Left cardiac atrium (tissue), 4 donors: ENCODE measurements around the gene IQCK. TPM values are rescaled to one million over a fixed set of nuclear protein-coding genes. Genes with fewer than 3 reads are reported as not detected.

ENCODE experiments used
- ATAC-seq, 2 donors: fragments of 200-7000 bp; cut with Tn5 transposase; one replicate each; pipeline ENCODE4 v1.9.1; 2020; ENCODE audit warnings: mild to moderate bottlenecking in 2 of 2, moderate library complexity in 2 of 2
- DNase-seq: peaks from one replicate; pipeline ENCODE4 v3.0.0-alpha.2; 2020
- intact Hi-C, 2 donors: fragments of 100-400 bp; cut with DNase I; formaldehyde crosslinking; loops; one replicate each; pipeline versions ENCODE4 v1.14.1 to v1.15.1; 2022 to 2023
- total RNA-seq, 2 donors: library from RNA; stranded (reverse); fragmentation: NEBNext Ultra II Directional; extraction: Animal tissue kit (Norgen Biotek cat#: 25700); gene quantifications; one replicate each; pipeline ENCODE4 v1.2.1, GENCODE V29; 2021
- donor health status: DM: no; HTN: yes; CAD: no.
- donor health status: DM: no; HTN: yes; CAD: no; lungs with severe emphysema.
- donor health status: DM: yes; HTN: yes; CAD: no.
- donor health status: Dilated cardiomyopathy.

Gene IQCK
- total RNA-seq, 2 donors from 2014 or later, result 4.3 to 6.6 TPM

DNA sequence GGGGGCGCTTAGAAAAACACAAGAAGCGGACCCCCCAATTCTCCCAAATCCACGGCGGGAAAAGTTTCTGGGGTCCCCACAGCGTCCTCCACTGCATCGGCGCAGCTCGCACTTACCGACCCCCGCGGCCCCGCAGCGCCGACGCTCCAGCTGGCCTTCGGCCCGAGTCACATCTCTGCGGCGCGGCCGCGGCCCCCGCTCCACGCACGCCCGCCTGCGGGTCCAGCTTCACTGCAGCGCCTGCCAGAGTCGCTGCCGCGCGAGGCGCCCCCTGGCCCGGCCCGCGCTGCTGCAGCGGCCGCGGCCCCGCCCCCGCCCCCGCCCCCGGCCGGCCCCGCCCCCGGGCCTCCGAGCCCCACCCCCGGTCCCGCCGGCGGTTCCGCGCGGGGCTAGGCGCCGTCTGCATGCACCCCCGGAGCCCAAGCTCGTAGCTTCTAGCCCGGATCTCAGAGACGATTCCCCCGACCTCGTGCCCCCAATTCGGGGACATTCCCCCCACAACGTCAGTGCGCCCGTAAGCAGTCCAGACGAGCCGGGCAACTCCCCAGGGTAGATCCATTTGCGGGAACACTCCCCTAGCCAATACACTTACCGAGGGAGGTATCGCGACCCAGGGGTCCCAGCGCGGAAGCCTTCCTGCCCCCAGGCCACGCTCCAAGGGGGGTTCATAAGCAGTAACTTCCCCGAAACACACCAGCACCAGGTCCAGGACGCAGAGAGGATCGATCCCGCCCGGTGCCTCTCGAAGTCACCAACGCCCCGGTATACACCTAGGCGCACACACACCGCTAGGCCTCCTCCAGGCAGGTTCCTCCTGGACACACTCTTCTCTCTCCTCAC is 166.8 kb downstream of the IQCK start, which contains the start of gene GPRC5B:
Gene GPRC5B, minus strand, starts transcription at position 238 of the 840 bp plus-strand sequence. CDS start 12,003 bp downstream, outside the sequence.
- peak; percentile 65 to 79 for ATAC-seq
- intact Hi-C loops, result loop anchor here (2.0 to 10.0 kb wide), 5 partner anchors 166 to 328 kb away; partner anchors contain the start of genes IQCK (in 2 of the 2), KNOP1 (in 2 of the 2) and VPS35L (in 1 of the 2)
- DNase-seq, result peak; percentile 56

DNA sequence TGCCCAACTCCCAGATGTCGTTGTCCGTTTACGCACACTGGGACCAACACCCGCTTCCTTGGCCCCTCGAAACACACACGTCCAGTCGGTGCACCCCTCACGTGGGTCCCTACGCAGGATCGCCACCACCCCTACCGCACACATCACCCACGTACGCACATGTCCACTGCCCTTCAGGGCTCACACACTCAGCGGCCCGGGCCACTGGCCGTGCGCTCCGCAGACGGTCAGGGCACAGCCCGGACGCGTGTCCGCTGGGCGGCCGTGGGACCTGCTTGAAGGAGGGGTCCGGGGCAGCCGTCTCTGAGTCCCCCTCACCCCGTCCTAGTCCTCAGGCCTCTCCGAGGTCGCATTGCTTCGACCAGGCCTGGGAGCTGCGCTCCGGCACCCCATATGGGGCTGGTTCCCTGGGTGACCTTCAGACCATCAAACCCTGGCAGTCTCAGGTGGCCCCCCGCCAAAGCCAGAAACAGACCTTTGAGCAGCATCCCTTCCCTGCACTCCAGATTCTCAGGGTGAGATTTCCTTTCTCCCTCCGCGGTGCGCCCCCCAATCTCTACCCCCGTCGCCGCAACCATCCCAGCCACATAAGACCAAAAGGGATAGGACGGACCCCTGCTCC is 167.5 kb downstream of the IQCK start:
- ATAC-seq (peak; percentile 16 to 34), DNase-seq (peak; percentile 31)
- intact Hi-C loops, result loop anchor here (1.0 to 10.0 kb wide), 7 partner anchors 167 to 328 kb away; partner anchors contain the start of genes IQCK (in 2 of the 2), KNOP1 (in 2 of the 2) and VPS35L (in 1 of the 2)

DNA sequence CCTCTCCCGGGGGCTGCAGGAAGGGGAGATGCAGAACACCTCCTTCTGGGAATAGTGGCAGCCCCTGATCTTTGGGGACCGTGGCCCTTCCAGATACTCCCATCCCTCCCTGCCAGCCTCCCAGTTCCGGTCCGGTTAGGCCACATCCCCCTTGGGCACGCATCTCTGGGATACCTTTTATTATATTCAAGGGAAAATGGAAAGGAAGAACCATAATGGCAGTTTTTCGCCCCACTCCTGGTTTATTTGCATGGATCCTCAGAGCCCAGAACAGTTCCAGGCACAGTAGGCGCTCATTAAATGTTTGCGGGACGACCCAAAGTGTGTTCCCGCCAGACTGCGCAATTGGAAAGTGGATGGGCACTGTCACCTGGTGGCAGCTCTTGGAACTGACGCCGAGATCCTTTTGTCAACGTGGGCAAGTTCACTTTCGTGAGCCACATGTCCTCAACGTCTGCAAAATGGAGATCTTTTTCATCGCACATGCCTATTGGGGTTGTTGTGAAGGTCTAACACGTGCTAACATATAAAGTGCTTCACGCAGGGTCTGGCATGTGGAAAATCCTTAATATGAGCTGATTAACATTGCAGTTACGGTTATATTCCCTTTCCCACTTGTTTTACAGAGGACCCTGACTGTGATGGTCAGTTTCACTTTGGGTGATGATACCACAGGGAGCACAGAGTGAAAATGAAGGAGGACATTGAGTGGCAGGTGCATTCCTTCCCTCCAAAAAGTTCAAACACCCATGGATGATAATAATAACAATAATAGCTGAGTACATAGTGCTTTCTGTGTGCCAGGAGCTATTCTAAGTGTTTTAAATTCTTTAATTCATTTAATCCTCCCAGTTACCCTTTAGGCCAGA is 168.2 kb downstream of the IQCK start:
- intact Hi-C loops, result loop anchor here (1.0 to 10.0 kb wide), 6 partner anchors 172 to 329 kb away; partner anchors contain the start of genes IQCK (in 1 of the 2), KNOP1 (in 1 of the 2) and VPS35L (in 1 of the 2)
- ATAC-seq, result peak; percentile 33 to 56
- DNase-seq, result peak; percentile 77

DNA sequence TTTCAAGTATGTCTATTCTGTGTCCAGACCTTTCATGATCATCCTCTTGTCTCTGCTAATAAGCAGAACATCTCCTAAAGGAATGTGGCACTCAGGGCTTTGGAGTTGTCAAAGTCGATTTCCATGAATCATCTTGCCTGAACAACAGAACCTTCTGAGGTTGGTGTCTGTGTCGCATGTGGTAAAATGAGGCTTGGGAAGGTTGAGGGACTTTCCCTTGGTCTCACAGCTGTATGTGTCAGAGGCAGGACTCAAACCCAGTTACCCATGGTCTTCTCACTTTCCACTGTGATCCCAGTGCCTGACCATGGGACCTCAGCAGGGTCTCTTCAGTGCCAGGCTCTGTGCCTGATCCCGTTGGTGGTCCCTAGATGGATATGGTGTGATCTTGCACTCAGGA is 170.8 kb downstream of the IQCK start:
- ATAC-seq (no peak), DNase-seq (no peak)
- intact Hi-C loops, result loop anchor here (5.0 to 10.0 kb wide), 3 partner anchors 174 to 332 kb away; partner anchors contain the start of genes IQCK (in 1 of the 2), KNOP1 (in 1 of the 2) and VPS35L (in 1 of the 2)

DNA sequence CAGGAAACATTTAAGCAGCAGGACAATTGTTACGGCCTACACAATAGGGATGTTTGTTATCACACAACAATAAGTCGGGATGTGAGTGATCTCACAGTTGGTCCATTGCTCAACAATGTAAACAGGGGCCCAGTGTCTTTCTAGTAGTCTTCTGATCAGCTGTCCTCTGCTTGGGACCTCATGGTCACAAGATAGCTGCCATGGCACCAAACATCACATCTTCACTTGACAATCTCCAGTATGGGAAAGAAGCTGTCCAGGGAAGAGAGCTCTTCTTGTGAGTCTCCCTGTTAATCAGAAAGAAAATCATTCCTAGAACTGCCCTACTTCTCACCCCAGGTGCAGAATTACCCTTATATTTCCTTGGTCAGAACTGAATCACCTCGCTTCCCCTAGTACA is 172.8 kb downstream of the IQCK start:
- intact Hi-C loops, result no loop called here
- ATAC-seq, result no peak
- DNase-seq, result no peak

DNA sequence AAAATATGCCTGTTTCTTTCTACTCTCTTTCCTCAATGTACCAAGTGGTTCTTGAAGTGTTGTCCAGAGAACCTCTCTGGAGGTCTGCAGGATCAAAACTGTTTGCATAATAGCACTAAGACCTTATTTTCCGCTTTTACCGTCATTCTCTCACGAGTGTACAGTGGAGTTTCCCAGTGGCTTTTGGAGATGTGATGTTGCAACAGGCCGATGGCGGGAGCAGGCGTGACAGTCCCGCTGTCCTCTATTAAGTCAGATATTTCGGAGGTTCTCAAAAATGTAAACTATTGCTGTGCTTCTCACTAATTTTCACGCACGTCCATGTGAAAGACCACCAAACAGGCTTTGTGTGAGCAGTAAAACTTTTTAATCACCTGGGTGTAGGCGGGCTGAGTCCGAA is 174.8 kb downstream of the IQCK start:
- intact Hi-C loops, result no loop called here
- ATAC-seq (no peak), DNase-seq (no peak)

DNA sequence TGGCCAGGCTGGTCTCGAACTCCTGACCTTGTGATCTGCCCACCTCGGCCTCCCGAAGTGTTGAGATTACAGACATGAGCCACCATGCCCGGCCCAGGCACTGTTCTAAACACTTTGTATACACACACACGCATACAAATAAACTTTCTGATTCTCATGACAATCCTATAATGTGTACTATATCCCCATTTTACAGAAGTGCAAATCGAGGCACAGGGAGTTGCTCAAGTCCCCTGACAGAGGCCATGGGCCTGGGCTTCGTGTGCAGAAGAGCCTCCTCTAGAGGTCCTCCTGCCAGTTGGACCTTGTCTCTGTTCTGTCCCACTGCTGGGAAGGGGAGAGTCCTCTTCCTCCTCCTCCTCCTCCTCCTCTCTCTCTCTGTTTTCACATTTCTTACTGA is 176.5 kb downstream of the IQCK start:
- DNase-seq (no peak), ATAC-seq (no peak)
- intact Hi-C loops, result no loop called here

DNA sequence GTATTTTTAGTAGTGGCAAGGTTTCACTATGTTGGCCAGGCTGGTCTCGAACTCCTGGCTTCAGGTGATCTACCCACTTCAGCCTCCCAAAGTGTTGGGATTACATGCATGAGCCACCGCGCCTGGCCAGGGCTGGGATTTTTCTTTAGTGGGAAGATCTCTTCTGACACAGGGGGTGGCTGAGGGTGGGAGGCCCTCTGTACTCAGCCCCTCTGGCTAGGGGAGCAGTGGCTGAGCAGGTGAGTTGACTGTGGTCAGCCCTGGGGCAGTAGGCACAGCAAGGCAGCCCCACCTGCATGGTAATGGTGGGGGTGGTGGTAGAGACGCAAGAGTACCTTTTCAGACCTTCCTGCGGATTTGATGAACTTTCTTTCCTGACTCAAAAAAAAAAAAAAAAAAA is 178.9 kb downstream of the IQCK start:
- no peak for ATAC-seq
- intact Hi-C loops, result no loop called here

DNA sequence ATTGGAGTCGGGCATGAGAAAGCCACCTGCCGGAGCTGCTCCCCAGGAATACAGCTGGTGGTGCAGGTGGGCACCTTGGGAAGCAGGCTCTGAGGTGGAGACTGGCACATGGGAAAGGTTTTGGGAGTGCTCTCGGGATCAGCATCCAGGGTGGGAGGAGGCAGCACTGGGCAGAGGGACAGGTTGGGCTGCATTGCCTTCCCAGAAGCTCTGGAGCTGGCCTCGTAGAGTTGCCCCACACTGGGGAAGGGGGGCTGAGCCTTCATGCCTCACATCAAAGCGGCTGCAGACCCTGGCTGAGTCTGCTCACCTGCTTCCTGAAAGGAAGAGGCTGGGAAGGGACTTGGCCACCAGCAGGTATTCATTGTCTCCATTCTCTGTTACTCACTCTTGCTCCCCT is 180.1 kb downstream of the IQCK start:
- ATAC-seq (no peak), DNase-seq (no peak)
- intact Hi-C loops, result no loop called here

More for the DNA sequence above, 178.9 kb downstream of the IQCK start:
- no peak for DNase-seq

DNA sequence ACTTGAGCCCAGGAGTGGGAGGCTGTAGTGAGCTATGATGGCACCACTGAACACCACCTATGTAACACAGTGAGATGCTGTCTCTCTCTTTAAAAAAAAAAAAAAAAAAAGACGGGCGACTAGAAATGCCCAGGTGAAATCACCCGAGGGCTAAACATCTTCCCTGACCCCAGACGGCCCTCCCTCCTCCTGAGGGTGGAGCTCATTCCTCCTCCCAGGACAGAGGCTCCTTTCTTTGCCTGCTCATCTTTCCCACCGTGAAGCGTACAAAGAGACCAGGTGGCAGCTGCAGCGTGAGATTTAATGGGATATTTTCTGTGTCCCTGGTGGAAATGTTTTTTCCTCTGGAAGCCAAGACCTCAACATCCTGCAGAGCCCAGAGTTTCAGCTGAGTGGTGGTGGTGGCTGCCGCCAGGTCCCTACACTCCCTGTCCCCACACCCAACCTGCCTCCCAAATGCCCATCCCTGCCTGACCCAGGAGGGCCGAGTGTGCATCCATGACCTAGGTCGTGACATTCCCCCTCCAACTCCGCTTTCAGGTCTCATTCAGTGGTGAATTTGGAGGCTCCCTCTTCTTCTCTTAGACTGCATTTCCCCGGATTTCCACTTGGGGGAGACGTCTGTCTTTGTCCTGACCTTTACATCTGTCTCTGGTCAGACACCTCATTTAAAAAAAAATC is 181.0 kb downstream of the IQCK start:
- ATAC-seq (peak in 1 of 2 donors; percentile 68), DNase-seq (peak; percentile 29)
- intact Hi-C loops, result no loop called here

DNA sequence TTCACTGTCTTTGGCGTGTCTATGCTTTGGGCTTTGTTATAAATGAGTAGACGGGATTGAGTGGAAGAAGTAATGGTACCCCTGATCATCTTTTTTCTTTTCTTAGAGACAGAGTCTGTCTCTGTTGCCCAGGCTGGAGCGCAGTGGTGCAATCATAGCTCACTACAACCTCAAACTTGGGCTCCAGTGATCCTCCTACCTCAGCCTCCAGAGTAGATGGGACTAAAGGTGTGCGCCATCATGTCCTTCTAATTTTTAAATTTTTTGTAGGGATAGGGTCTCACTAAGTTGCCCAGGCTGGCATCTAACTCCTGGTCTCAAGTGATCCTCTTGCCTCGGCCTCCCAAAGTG is 181.5 kb downstream of the IQCK start:
- DNase-seq (no peak), ATAC-seq (no peak)
- intact Hi-C loops, result no loop called here

DNA sequence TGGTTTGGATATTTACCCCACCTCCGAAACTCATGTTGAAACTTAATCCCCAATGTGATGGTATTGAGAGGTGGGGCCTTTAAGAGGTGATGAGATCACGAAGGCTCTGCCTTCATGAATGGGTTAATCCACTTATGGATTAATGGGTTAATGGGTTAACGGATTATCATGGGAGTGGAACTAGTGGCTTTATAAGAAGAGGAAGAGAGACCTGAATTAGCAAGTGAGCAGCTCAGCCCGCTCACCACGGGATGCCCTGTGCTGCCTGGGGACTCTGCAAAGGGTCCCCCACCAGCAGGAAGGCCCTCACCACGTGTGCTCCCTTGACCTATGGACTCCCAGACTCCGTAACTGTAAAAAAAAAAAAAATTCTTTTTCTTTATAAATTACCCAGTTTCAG is 183.1 kb downstream of the IQCK start:
- ATAC-seq, result no peak
- intact Hi-C loops, result no loop called here
- DNase-seq, result no peak

DNA sequence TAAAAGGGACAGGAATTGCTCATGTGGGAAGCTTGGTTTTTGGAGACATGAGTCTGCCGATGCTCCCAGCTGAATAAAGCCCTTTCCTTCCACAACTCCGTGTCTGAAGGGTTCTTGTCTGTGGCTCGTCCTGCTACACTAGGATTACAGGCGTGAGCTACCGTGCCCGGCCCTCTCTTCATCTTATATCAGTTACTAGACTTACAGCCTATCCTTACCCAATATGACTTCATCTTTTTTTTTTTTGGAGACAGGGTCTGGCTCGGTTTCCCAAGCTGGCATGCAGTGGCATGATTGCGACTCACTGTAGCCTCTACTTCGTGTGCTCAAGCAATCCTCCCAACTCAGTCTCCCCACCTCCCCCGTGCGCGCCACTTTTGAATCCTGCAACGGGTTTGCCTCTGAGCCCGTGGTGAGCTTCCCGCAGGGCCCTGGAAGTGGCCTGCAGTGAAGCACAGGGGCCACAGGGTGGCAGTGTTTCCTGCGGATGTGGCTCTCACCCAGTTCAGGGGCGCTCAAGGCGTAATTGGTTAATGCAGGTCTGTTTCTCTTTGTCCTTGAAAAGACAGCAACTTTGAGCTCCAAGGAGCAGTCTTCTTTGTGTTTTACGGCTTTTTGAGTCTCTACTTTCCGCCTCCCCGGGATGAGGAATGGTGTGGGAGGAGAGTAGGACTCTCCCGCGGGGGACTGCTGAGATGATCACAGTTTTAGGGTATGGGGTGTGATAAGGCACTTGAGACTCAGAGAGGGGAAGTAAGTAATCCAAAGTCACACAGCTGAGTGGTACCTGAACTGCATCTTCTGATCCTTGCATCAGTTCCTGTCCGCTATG is 189.3 kb downstream of the IQCK start:
- intact Hi-C loops, result loop anchor here in 1 of 2 donors (5.0 kb wide), 1 partner anchor 390 kb away; no protein-coding TSS in a partner anchor
- ATAC-seq (peak; percentile 91 to 93), DNase-seq (peak; percentile 63)

Other genes starting within 250 kb of the IQCK start
- 10 to 100 TPM; 93.7 to 96.3 TPM for gene GDE1, start 196.2 kb upstream of the IQCK start, total RNA-seq
- 1 to 10 TPM; 7.9 to 9.3 TPM for gene CCP110, start 194.3 kb upstream of the IQCK start, total RNA-seq
- 10 to 100 TPM; 31.3 to 34.3 TPM for gene VPS35L, start 162.6 kb upstream of the IQCK start, total RNA-seq
- gene KNOP1, start within 50 bp of the IQCK start, total RNA-seq, result 1 to 10 TPM; 8.5 to 9.1 TPM
- 10 to 100 TPM; 58.1 to 66.3 TPM for gene GPRC5B, start 166.6 kb downstream of the IQCK start, total RNA-seq